ENCODE results near the gene MIPOL1.

- TF ChIP-seq CTCF (conservative IDR thresholded peaks at IDR 0.05), result no peak
- TF ChIP-seq EZH2 (IDR thresholded peaks at IDR 0.05; ENCODE audit: low read depth), result no peak
Observed at GRCh38 chr14:37213016-37213415, 15.3 kb downstream of the MIPOL1 start.
